Stimulated activated naive CD4-positive, alpha-beta T cell (primary cell): ENCODE results near the gene TMA7.
"Not testable (repeated sequence)": the region's sequence is repeated elsewhere in the genome, so short reads cannot be mapped to it uniquely, and the experiment has no call there.

ENCODE experiments used
- DNase-seq, 6 experiments: peaks; one replicate each; lab custom pipeline; 2025; lab: John Stamatoyannopoulos, UW

TMA7 gene

GRCh38 chr3:48468329-48468731 lies 28.3 kb downstream of the TMA7 start:
- no peak for DNase-seq

GRCh38 chr3:48469046-48469915 lies 29.2 kb downstream of the TMA7 start:
- DNase-seq: no peak

GRCh38 chr3:48470286-48470685 lies 30.2 kb downstream of the TMA7 start:
- DNase-seq: no peak

GRCh38 chr3:48472673-48472922 lies 32.5 kb downstream of the TMA7 start:
- no peak for DNase-seq

GRCh38 chr3:48472923-48473616 lies 33.0 kb downstream of the TMA7 start:
- DNase-seq: peak; percentile 85 to 97 (median 94)

GRCh38 chr3:48473617-48473952 lies 33.5 kb downstream of the TMA7 start:
- DNase-seq: no peak

GRCh38 chr3:48474031-48474430 lies 34.0 kb downstream of the TMA7 start:
- not testable (repeated sequence) for DNase-seq

GRCh38 chr3:48474619-48475018 lies 34.6 kb downstream of the TMA7 start:
- DNase-seq: no peak

- no peak for DNase-seq
Measured at GRCh38 chr3:48475188-48475587, 35.1 kb downstream of the TMA7 start.

- DNase-seq: no peak
Measured at GRCh38 chr3:48476426-48477053, 36.5 kb downstream of the TMA7 start.

GRCh38 chr3:48477959-48478520 lies 38.0 kb downstream of the TMA7 start:
- DNase-seq: peak in 1 of 6 experiments; percentile 19

GRCh38 chr3:48478626-48479555 lies 38.8 kb downstream of the TMA7 start:
- peak; percentile 20 to 90 (median 70) for DNase-seq

- DNase-seq: not testable (repeated sequence)
Measured at GRCh38 chr3:48480891-48481290, 40.8 kb downstream of the TMA7 start.

GRCh38 chr3:48482822-48483221 lies 42.8 kb downstream of the TMA7 start:
- DNase-seq: not testable (repeated sequence)

GRCh38 chr3:48486952-48487351 lies 46.9 kb downstream of the TMA7 start:
- no peak for DNase-seq

- DNase-seq: no peak
Measured at GRCh38 chr3:48492461-48493202, 52.6 kb downstream of the TMA7 start.

- DNase-seq: no peak
Measured at GRCh38 chr3:48493203-48493501, 53.1 kb downstream of the TMA7 start.
